HL-60/S4 treated with retinoic acid at 250 ng/mL for 4 days and 3 days (cell line): ENCODE measurements around the gene CCDC187.

Source experiments
- in situ Hi-C: fragments of 300-500 bp; cut with MboI; formaldehyde crosslinking; loops from 2 replicates; pipeline ENCODE4 v1.7.0; 2022; ENCODE audit warnings: low sequenced_read_pairs

CCDC187 gene

DNA sequence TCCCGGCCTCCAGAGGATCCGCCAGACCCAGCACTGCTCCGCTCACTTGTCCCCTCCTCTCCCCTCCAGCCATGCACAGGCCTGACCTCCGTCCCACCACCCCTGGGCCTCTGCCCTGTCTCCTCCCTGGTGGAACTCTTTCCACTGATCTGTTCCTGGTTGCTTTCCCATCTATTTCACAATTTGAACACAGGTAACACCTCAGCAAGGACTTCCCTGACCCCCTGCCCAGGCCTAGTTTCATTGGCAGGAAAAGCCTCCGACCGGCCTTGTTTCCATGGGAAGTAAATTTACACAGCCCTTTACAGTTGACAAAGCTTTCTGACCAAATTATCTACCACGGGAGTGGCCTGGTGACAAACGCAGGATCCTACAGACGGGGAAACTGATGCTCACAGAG, 73.1 kb downstream of the CCDC187 start:
- in situ Hi-C loops, result no loop called here

DNA sequence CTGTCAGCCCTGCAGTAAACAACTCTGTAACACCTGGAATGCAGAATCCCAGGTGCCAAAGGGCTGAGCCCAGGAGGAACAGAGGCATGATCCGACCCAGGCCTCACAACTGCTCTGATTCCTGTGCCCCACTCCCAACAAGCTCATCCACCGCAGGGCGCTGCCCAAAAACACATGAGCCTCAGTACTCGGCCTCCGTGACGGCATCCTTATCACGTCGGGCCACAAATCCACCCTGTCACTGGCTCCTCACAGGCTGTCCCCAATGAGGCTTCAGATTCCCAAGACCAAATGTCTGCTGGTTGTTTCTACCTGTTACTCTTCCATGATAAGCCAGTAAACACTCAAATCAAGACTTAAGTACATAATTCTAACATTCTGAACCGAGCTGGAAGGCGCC, 73.5 kb downstream of the CCDC187 start:
- in situ Hi-C loops, result no loop called here

- in situ Hi-C loops, result no loop called here
Measured at GRCh38 chr9:136229096-136230065, 74.5 kb downstream of the CCDC187 start.

DNA sequence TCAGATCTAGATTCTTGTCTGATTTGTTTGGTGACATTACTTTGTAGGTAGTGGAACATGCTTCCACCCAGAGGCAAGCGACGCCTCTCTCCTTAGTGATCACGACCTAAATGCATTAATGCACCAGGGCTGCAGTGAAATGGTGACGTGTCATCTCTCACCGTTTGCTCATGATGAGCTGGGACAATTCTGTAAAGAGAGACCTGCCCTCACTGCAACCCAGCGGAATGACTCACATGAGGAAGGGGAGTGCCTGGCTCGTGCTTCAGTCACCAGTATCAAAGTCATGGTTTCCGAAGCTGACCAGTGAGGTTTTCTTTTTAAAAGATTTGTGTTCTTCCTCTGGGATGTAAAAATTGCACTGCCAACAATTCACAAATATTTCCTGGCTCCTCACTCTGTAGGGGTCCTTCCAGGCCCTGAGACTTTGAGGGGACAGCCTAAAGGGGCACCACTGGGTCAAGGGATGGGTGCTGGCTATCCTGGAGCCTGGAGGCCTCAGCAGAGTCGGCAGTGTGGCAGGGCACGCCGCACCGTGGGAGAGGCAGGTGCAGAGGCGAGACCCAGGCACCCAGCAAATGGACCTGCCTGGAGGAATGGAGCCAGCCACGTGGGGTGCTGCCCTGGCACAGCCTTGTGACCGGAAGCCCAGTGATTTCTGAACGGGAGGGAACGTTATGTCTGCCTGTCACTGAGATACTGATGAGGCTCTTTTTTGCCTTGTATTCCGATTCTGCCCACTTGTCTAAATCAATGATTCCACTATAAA, 75.6 kb downstream of the CCDC187 start:
- in situ Hi-C loops, result no loop called here

DNA sequence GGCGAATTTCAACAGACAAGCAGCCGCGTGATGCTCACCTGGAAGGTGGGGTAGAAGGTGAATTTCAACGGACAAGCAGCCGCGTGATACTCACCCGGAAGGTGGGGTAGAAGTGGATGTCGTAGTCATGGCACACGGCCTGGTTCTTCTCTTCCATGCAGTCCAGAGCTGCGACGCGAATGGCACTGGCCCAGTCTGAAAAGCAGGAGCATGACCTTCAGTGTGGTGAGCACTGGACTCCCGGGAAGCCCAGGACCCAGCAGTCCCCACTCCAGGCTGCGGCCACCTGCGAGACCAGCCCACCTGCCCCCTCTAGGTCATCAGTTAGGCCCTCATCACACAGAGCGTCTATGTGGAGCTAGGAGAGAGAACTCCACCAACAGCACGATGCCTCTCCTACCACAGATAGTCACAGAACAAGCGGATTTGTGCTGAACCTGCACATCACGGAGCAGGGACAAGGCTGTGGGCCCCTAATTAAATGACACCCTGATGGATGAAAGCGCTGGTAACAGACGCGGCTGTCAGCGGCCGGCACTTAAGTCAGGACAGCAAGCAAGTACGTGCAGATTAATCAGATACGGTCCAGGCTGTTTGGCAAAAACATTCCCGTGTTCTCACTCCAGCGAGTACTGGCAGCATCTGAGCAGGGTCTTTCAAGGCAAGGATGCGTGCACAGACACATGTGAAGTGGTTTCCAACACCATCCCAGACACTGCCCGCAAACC, 77.0 kb downstream of the CCDC187 start:
- in situ Hi-C loops, result no loop called here

- in situ Hi-C loops, result no loop called here
Measured at GRCh38 chr9:136225748-136226679, 77.9 kb downstream of the CCDC187 start.

DNA sequence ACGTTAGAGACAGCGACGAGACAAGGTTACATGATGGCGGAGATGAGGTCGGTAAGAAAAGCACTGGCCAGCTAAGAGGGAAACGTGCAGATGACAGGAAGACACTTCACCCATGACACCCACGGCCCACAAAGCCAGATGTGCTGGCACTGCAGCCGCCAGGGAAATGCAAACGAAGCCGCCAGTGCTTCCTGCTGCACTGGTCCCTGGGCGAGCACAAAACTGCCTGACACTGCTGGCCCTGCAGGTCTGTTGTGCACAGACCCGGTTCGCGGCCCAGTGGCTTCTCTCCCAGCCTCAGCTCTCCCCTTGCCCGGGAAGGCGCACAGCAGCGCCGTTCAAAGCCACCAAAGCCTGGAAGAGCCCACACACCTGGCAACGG, 78.5 kb downstream of the CCDC187 start:
- in situ Hi-C loops, result no loop called here

GRCh38 chr9:136223871-136224640, 79.8 kb downstream of the CCDC187 start:
- in situ Hi-C loops, result no loop called here

DNA sequence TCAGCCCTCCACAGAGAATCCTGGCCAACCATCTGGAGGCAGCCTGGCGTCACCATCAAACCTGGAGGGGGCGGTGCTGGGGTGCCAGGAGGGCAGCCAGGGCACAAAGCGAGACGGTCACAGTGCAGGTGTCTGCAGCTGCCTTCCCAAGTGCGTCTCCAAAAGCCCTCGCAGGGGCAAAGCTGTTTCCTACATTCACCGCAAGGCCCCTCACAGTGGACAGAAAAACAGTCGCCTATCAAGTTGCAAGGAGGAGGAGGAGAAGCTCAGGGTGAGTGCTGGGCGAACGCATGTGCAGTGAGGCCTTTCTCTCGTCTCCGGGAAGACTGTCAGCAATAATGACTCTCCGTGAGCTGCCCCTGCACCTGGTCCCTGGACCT, 81.0 kb downstream of the CCDC187 start:
- in situ Hi-C loops, result no loop called here

GRCh38 chr9:136222166-136222905, 81.6 kb downstream of the CCDC187 start:
- in situ Hi-C loops, result no loop called here

GRCh38 chr9:136220017-136220729, 83.7 kb downstream of the CCDC187 start:
- in situ Hi-C loops, result no loop called here

DNA sequence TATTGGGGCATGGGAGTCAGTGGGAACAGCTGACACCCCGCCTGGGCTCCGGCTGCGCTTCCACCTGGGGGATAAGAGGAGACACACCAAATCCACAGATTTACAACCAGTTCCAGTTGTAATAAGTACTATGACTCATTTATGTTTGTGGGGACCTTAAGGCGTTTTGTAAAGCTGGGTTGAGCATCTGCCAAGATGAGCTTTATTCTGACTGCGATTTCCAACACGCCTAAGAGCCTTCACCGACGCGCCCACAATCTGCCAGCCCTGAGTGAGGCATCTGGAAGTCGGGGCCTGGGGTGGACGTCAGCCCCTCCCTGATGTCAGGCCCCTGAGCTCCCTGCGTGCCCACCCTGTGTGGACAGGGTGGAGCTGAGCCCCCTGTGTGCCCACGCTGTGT, 84.6 kb downstream of the CCDC187 start:
- in situ Hi-C loops, result no loop called here

- in situ Hi-C loops, result no loop called here
Measured at GRCh38 chr9:136218673-136219072, 85.2 kb downstream of the CCDC187 start.

DNA sequence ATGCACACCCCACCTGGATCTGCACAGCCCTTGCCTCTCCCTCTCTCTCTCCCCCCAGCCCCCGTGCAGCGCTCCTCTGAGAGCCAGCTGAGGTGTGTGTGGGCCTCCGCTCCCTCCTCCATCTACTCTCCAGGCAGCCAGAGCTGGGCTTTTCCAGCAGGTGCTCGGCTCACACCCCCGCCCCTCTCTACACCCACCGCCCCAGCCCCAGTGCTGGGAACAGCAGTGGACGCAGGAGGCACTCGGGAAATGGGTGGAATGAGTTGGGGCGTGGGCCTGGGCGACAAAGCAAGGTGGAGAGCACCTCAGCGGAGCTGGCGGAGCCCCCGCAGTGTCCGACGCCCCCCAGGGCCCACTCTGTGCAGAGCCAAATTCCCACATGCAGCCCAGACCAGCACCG, 85.6 kb downstream of the CCDC187 start:
- in situ Hi-C loops, result no loop called here

DNA sequence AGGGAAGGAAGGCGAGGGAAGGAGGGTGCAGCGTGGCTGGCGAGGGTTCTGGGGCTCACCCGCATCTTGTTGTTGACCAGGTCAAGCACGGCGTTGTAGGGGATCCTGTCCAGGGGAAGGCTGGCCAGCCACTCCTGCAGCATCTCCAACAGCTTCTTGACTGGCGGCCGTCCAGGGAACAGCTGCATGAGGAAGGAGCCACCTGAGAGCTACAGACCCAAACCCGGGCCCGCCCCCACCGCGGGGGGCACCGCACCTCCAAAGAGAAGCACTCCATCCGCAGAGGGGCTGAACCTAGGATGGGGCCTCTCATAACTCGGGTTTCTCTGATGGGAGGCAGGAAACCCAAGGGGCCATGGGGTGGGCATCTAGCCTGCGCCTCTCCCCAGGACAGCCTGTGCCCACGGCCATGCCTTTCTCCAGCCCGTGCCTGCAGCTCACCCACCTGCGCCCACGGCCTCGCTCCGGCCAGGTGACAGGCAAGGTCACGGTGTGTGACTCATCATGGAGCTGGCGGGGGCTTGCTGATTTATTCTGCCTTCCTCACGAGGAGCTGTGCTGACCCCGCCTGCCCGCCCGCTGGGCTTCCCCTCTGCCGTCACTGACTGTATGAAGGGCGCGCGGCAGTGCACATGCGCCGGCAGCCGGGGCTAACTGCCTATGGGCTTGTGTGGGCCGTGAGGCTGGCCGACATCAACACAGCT, 87.2 kb downstream of the CCDC187 start:
- in situ Hi-C loops, result no loop called here

GRCh38 chr9:136213733-136214132, 90.2 kb downstream of the CCDC187 start:
- in situ Hi-C loops, result no loop called here

GRCh38 chr9:136212345-136212950, 91.4 kb downstream of the CCDC187 start:
- in situ Hi-C loops, result no loop called here
